Sigmoid colon (tissue), 7 donors: ENCODE measurements around the gene OLFML1. TPM values are rescaled to one million over a fixed set of nuclear protein-coding genes. Genes with fewer than 3 reads are reported as not detected.
A peak's percentile ranks its signal among the peaks of the same experiment; 100 is the strongest.

Experiments used
- DNase-seq: peaks from one replicate; pipeline ENCODE4 v3.0.0-alpha.2; 2019
- H3K27ac ChIP-seq, 4 donors: fragments of 200-600 bp; sonication (generic); one replicate each; pipeline ENCODE4 v1.5.1; 2016 to 2019; ENCODE audit warnings: mild to moderate bottlenecking in 1 of 4
- H3K27me3 ChIP-seq, 3 donors: fragments of 200-600 bp; sonication (generic); one replicate each; pipeline ENCODE4 v1.5.1; 2019; ENCODE audit warnings: mild to moderate bottlenecking in 1 of 3
- H3K36me3 ChIP-seq, 4 donors: fragments of 200-600 bp; sonication (generic); one replicate each; pipeline ENCODE4 v1.5.1; 2016 to 2019
- H3K4me1 ChIP-seq, 4 donors: fragments of 200-600 bp; sonication (generic); one replicate each; pipeline ENCODE4 v1.5.1; 2017 to 2019
- H3K4me3 ChIP-seq, 4 donors: fragments of 200-600 bp; sonication (generic); one replicate each; pipeline ENCODE4 v1.5.1; 2017 to 2019; ENCODE audit warnings: mild to moderate bottlenecking in 2 of 4, moderate library complexity in 1 of 4
- H3K9me3 ChIP-seq, 4 donors: fragments of 200-600 bp in 3 of 4; sonication (generic) in 3 of 4; one replicate each; pipeline versions ENCODE4 v1.5.1 to v1.6.1; 2013 to 2019
- CTCF ChIP-seq, 4 experiments: fragments of 450-650 bp in 3 of 4; fragments of 200-600 bp in 1 of 4; IDR thresholded peaks; one replicate each; pipeline ENCODE4 v1.5.1; 2016 to 2019; ENCODE audit warnings: antibody characterized with exemption in 4 of 4, mild to moderate bottlenecking in 3 of 4, moderate library complexity in 2 of 4
- EP300 ChIP-seq, 4 donors: sonication (generic); formaldehyde crosslinking; IDR thresholded peaks; one replicate each; pipeline ENCODE4 v1.6.1; 2017; ENCODE audit warnings: antibody characterized with exemption in 4 of 4
- POLR2A ChIP-seq, 2 donors: fragments of 450-650 bp; IDR thresholded peaks; one replicate each; pipeline ENCODE4 v1.6.1; 2016; ENCODE audit warnings: antibody characterized with exemption in 2 of 2, mild to moderate bottlenecking in 2 of 2, moderate library complexity in 2 of 2
- POLR2AphosphoS5 ChIP-seq, 4 donors: sonication (generic); formaldehyde crosslinking; IDR thresholded peaks; one replicate each; pipeline ENCODE4 v1.6.1; 2017; ENCODE audit warnings: antibody characterized with exemption in 4 of 4
- WGBS, 2 donors: extraction: QIAGEN DNeasy Blood & Tissue Kit; methylation state at CpG; one replicate each; pipeline ENCODE4 v1.1.7; 2013; 5-methylcytosine and 5-hydroxymethylcytosine counted together
- intact Hi-C: fragments of 100-400 bp; cut with DNase I; formaldehyde crosslinking; loops from one replicate; pipeline ENCODE4 v1.15.1; 2023
- polyA plus RNA-seq, 3 donors: library from polyadenylated mRNA; stranded (reverse); fragments of 200-250 nt; gene quantifications; one replicate each; pipeline ENCODE4 v1.2.3, GENCODE V29; 2013
- total RNA-seq, 4 donors: library from RNA; depleted of rRNA; stranded (reverse); fragments of >200 nt; gene quantifications; one replicate each; pipeline ENCODE4 v1.1.0, GENCODE V29; 2016
- donor health status: healthy with polysubstance abuse.
- donor health status: Bipolar disorder and iron deficiency.
- donor health status: healthy.

OLFML1 gene
- total and polyA plus RNA-seq, 7 donors: 1.8 to 14.7 (median 4.9) TPM; not detected in 1

GRCh38 chr11:7538031-7538430 lies 52.7 kb downstream of the OLFML1 start:
- Histone ChIP-seq H3K4me3 (no peak overlapping the region), H3K4me1 (no peaks in the 10 kb centered on the region), H3K27ac (peak overlapping the region in 1 of 4 donors; percentile 32), H3K9me3 (no peaks in the 10 kb centered on the region), H3K36me3 (no peaks in the 10 kb centered on the region), H3K27me3 (no peaks in the 10 kb centered on the region)
- intact Hi-C loops: no loop called here
- TF ChIP-seq POLR2A (IDR thresholded peaks at IDR 0.05) (no peak), EP300 (IDR thresholded peaks at IDR 0.05) (no peak), CTCF (IDR thresholded peaks at IDR 0.05) (no peak)
- 69 to 70% methylated on average over 8 of the region's 8 CpGs for WGBS, 2 donors
- DNase-seq: peak; percentile 73

- 49 to 79% methylated on average over 12 of the region's 12 CpGs for WGBS, 2 donors
- Histone ChIP-seq H3K36me3 (no peaks in the 10 kb centered on the region), H3K27me3 (no peaks in the 10 kb centered on the region), H3K9me3 (no peaks in the 10 kb centered on the region), H3K4me3 (no peak overlapping the region), H3K4me1 (no peaks in the 10 kb centered on the region), H3K27ac (peak overlapping the region in 1 of 4 donors; percentile 32)
- intact Hi-C loops: no loop called here
- DNase-seq: no peak
- TF ChIP-seq POLR2A (IDR thresholded peaks at IDR 0.05): no peak
- no peak for TF ChIP-seq POLR2AphosphoS5 (IDR thresholded peaks at IDR 0.05)
Measured at GRCh38 chr11:7538466-7539454, 53.5 kb downstream of the OLFML1 start.

GRCh38 chr11:7540830-7541555 lies 55.7 kb downstream of the OLFML1 start:
- Histone ChIP-seq H3K4me3 (no peak overlapping the region), H3K36me3 (no peaks in the 10 kb centered on the region), H3K27me3 (no peaks in the 10 kb centered on the region), H3K27ac (no peak overlapping the region), H3K9me3 (no peaks in the 10 kb centered on the region), H3K4me1 (no peaks in the 10 kb centered on the region)
- TF ChIP-seq POLR2AphosphoS5 (IDR thresholded peaks at IDR 0.05): no peak
- no peak for TF ChIP-seq CTCF (IDR thresholded peaks at IDR 0.05)
- TF ChIP-seq POLR2A (IDR thresholded peaks at IDR 0.05): no peak
- no peak for TF ChIP-seq EP300 (IDR thresholded peaks at IDR 0.05)
- intact Hi-C loops: no loop called here
- 90 to 91% methylated on average over 8 of the region's 8 CpGs for WGBS, 2 donors
- no peak for DNase-seq

- 87 to 91% methylated on average over 1 of the region's 1 CpG for WGBS, 2 donors
- Histone ChIP-seq H3K36me3 (no peaks in the 10 kb centered on the region), H3K4me3 (no peak overlapping the region), H3K27me3 (no peaks in the 10 kb centered on the region), H3K4me1 (no peaks in the 10 kb centered on the region), H3K27ac (no peak overlapping the region), H3K9me3 (no peaks in the 10 kb centered on the region)
- intact Hi-C loops: no loop called here
- no peak for DNase-seq
- no peak for TF ChIP-seq EP300 (IDR thresholded peaks at IDR 0.05)
- TF ChIP-seq POLR2A (IDR thresholded peaks at IDR 0.05): no peak
- no peak for TF ChIP-seq CTCF (IDR thresholded peaks at IDR 0.05)
- no peak for TF ChIP-seq POLR2AphosphoS5 (IDR thresholded peaks at IDR 0.05)
Measured at GRCh38 chr11:7543302-7543701, 58.0 kb downstream of the OLFML1 start.

GRCh38 chr11:7544021-7544420 lies 58.7 kb downstream of the OLFML1 start:
- no peak overlapping the region for H3K4me3 ChIP-seq
- no peak overlapping the region for H3K27ac ChIP-seq
- no peaks in the 10 kb centered on the region for H3K27me3 ChIP-seq
- no peaks in the 10 kb centered on the region for H3K4me1 ChIP-seq
- WGBS, 2 donors: 93 to 99% methylated on average over 3 of the region's 3 CpGs
- TF ChIP-seq EP300 (IDR thresholded peaks at IDR 0.05): no peak
- no peak for TF ChIP-seq POLR2AphosphoS5 (IDR thresholded peaks at IDR 0.05)
- no peak for TF ChIP-seq CTCF (IDR thresholded peaks at IDR 0.05)
- no peak for TF ChIP-seq POLR2A (IDR thresholded peaks at IDR 0.05)
- H3K9me3 ChIP-seq: no peaks in the 10 kb centered on the region
- DNase-seq: no peak
- intact Hi-C loops: no loop called here
- no peaks in the 10 kb centered on the region for H3K36me3 ChIP-seq
